Activated CD4-positive, CD25-positive, alpha-beta regulatory T cell treated with anti-CD3 and anti-CD28 coated beads, Interleukin-2, amount 50 U/mL, for 24 hours (primary cell): ENCODE measurements around the gene CECR2.
A peak's percentile ranks its signal among the peaks of the same experiment; 100 is the strongest.
"Not testable (repeated sequence)": the region's sequence is repeated elsewhere in the genome, so short reads cannot be mapped to it uniquely, and the experiment has no call there.

Experiments used
- ATAC-seq, 2 donors: fragments of 150-1000 bp; cut with Tn5 transposase; one replicate each; pipeline ENCODE4 v1.10.0; 2021; ENCODE audit warnings: mild to moderate bottlenecking in 1 of 2, moderate library complexity in 1 of 2

Gene CECR2

DNA sequence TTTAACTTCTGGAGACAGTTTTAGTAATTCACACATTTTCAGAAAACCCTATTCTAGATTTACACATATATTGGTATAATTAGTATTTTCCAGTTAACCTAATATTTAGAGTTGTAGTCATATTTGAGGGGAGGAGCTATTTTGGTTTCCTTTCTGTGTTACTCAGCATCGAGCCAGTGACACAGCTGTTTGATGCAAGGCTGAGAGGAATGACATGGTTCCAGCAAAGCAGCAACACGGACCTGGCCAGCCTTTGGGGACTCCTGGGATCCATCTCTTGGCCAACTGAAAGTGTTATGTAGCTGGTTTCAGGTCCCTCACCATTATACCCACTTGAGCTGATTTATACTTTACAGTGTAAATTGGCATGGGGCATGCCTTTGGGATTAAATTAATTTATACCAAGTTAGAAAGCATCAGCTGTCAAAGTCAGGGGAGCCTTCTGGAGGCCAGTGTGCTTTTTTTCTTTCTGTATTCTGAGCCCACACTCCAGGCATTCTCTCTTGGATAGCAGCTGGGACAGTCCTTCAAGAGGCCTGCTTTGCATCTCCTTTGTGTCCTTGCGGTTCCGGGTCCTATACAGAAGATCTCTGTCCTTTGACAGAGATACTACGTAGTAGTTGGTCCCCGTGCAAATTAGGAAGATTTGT lies 102.8 kb downstream of the CECR2 start:
- no peak for ATAC-seq

DNA sequence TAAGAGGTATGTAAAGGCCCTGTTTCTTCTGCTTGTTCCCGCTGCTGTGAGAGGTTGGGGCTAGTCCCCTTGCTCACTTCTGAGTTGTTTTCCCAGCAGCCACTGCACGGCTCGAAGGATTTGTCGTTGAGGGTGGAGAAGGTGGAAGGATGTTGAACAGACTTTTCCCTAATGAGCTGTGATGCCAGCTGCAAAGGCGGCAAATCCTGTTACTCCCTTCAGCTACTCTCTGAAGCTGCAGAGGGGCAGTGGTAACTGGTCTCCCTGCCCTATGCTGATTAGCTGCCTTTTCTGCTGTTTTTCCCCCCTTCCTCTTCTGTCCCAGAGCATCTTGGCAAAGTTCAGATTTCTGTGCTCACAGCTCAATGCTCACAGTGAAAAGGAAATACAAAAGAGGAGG lies 103.7 kb downstream of the CECR2 start:
- no peak for ATAC-seq

DNA sequence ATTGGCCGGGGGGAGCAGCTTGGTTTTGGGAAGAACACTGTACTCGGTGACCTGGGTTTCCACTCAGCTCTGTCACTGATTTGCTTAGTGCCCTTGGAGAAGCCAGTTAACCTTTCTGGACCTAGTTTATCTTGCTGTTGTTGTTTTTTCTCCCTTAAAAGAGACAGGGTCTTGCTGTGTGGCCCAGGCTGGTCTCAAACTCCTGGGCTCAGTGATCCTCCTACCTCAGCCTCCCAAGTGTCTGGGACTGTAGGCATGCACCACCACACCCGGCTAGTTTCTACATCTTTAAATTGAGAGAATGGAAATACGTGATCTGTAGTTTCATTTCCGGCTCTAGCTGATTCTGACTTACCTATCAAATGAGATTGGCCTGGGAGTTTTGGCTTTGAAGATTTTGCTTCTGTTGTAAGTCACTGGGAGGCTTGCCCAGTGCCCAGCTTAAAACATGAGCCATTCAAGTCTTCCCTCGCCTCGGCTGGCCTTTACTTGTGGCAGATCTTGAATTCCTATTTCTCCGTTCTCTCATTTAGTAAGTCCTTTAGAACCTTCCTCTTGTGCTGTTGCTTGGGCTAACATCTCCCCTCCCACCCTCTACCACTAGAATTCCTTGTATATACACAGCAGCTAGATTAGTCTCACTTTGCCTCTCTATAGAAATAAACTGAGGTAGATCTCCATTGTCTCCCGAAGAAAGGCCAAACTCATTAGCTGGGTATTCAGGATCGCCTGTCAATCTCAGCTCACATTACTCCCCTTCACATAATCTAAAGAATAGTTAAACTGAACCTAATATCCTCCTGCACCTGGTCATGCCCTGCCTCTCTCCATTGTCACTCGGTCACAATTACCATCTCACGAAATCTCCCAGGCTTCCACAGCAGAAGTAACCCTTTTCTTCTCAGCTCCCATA lies 106.3 kb downstream of the CECR2 start:
- no peak for ATAC-seq

DNA sequence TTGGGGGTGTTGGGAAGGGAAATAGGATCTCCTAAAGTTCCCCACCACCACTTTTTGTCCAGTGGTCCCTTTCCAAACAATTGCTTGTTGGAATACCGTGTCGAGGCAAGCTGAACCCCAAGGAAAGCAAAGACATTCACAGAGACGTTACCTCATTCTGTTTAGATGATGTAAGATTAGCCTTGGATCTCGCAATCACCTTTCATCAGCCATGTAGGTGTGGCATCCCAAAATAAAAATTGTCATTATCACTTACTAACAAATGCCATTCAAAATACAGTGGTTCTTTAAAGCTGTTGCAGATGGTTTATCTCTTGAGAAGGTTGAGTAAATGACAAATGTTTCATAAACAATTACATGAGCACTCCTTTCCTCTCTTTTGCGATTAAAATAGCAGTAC lies 107.6 kb downstream of the CECR2 start:
- no peak for ATAC-seq

DNA sequence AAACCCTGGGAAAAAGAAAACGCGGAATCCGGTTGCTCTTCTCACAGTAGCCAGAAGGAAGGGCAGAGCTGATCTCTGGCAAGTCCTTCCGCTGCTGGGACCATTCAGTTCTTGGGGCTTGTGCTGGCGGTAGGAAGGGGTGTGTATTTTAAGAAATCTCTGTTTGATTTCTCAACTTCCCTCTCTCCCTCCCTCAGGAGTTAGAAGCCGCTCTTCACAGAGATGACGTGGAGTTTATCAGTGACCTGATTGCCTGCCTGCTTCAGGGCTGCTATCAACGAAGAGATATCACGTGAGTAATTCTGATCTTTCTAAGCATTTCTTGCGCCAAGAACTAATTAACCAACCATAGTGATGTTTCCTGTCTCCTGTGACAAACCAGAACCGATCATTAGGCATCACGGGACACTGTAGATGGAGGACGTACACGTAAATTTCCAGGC lies 108.2 kb downstream of the CECR2 start:
- ATAC-seq: no peak

DNA sequence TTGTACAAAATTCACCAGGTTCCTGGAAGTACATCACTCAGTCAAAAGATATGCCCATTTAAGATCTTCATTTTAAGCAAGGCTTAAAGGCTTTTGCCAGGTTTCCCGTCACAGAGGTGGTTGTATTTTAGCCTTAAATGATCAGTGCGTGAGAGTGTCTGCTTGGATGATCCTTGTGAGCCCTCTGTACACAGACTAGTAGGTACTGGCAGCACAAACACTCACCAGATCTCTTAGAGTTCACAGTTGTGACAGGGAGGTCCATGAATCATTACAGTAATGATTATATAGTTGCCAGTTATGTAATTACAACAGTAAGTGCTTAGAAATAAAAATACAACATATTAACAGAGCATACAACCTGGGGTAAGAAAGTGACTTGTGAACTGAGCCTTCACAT lies 109.9 kb downstream of the CECR2 start:
- no peak for ATAC-seq

DNA sequence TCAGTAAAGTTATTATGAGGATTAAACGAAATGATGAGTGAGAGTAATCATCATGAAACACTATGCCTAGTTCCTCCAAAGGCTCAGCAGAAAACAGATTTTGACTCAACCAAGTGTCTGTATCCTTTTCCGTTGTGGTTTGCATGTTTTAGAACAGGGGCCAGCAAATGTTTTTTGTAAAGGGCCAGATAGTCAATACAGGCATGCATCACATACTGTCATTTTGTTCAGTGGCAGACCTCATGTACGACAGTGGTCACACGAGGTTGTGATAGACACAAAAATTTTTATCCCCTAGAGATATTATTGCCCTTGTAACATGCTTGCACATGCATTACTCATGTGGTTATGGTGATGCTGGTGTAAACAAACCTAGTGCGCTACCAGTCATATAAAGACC lies 112.2 kb downstream of the CECR2 start:
- peak in 1 of 2 donors; percentile 10 for ATAC-seq

DNA sequence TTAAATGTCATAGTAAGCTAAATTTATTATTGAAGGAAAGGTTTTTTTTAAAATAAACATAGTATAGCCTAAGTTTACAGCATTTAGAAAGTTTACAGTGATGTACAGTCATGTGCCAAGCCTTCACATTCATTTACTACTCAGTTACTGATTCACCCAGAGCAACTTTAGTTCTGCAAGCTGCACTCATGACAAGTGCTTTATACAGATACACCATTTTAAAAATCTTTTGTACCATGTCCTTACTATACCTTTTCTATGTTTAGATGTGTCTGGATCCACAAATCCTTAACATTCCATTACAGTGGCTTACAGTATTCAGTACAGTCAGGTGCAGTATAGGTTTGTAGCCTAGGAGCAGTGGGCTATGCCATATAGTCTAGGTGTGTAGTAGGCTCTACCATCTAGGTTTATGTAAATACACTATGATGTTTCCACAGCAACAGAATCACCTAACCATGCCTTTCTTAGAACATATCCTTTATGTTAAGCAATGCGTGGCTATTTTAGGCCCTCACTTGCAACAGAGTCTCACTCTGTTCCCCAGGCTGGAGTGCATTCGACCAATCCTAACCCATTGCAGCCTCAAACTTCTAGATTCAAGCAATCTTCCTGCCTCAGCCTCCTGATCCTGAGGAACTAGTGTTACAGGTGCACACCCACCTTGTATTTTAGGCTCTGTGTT lies 114.6 kb downstream of the CECR2 start:
- no peak for ATAC-seq

DNA sequence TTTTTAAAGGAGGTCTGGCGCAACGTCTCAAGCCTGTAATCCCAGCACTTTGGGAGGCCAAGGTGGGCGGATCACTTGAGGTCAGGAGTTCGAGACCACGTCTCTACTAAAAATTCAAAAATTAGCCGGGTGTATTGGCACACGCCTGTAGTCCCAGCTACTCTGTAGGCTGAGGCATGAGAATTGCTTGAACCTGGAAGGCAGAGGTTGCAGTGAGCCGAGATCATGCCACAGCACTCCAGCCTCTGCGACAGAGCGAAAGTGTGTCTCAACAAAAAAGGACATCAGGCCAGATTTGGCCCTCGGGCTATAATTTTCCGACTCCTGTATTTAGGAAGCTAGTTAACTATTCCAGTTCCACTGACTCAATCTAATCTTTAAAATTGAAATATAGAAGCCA lies 115.3 kb downstream of the CECR2 start:
- ATAC-seq: no peak

DNA sequence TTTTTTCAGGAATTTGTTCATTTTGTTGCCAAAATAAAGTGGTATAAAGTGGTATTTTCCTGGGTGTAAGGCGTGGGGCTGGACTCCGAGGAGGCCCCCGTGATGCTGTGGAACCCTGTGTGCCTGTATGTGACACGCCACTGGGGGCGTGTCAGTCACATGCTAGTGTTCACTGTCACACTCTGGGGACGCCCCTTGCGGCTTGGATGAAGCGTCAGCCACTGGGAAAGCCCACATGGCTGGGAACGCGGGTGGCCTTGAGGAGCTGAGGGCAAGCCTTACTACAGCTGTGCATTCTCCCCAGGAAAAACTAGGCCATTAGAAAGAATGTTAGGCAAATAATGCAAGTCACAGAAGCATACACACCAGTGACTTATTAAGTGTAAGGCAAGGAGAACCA lies 117.1 kb downstream of the CECR2 start:
- no peak for ATAC-seq

DNA sequence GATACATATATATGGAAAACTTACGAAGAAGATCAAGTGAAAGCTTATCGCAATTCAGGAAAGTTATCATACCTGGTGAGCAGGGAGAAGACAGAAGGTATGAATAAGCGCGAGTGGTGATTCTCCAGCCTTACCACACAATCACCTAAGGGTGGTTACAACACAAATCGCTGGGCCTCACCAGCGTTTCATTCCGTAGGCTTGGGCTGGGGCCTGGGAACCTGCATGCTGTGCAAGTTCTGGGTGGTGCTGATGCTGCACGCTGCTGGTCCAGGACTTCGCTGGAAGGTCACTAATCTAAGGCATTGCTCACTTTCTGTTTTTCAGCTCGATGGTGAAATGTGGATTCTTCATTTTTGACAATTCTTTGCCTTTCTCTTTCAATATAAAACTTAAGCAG lies 117.5 kb downstream of the CECR2 start:
- no peak for ATAC-seq

DNA sequence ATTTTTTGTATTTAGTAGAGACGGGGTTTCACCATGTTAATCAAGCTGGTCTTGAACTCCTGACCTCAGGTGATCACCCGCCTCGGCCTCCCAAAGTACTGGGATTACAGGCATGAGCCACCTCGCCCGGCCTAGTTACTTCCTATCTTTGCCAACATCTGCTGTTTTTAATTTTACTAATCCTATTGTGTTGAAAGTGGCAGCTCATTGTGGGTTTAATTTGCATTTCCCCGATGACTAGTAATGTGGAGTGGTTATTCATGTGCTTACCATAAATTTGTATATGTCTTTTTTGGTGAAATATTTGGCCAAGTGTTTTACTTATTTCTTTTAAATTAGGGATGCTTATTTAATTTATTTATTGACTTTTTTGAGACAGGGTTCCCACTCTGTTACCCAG lies 119.8 kb downstream of the CECR2 start:
- ATAC-seq: no peak

DNA sequence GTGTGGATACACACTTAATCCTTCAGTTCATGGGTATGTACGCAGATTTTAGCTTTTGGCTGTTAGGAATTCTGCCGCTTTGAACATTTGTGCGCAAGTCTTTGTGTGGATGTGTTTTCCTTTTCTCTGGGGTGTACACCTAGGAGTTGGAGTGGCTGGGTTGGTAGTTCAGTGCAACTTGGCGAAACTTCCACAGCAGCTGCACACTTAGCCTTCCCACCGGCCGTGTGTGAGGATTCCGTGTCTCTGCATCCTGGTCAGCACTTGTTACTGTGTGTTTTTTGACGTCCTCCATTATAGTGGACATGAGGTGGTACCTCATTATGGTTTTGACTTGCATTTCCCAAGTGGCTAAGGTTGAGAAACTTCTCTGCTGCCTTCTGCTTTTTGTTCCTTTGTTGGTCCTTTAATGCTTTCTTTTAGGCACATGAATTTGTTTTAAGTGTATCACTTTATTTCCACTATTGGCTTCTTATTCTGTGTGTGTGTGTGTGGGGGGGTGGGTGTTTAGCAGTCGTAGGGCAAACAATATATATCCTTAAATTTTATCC lies 121.9 kb downstream of the CECR2 start:
- ATAC-seq: no peak

DNA sequence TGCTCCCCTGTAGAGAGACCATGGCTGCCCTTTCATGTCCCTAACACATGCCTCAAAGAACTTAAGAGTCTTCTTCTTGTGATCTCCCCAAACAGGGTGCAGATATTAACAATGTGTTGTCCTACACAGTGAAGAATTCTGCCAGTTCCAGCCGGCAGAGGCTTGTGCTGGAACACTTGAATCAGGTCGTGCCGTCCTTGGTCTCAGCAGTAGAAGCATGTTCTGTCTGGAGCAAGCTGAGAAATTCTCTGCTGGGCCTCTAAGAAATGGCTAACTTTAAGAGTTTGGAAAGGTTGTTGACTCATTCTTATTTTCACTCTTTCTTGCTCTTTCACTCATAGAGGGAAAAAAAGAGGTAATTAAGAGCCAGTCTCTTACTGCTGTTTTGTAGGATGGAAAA lies 123.0 kb downstream of the CECR2 start:
- no peak for ATAC-seq

DNA sequence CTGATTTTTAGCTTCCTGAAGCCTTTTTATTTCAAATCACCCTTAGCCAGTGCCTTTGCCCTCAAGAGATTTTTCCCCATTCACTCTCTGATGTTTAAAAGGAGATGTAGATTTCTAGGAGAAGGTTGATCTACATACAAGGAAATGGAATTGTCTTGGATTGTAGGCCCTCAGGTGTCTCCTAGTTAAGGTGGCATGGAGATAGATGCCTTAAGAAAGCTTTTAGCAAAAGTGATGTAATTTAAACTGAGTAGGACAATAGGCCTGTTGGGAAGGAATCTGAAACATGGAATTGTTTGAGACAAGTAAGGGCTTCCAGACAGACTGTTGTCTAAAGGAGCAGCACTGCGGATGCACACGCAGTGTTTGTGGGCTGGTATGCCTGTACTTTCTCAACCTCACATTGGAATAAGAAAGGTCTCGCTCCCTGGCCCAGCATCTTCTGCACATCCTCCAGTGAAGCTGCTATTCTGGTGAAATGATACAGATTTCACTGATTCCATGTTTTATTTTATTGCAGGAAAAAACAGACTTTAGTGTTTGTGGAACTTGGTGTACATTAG lies 124.2 kb downstream of the CECR2 start:
- no peak for ATAC-seq

DNA sequence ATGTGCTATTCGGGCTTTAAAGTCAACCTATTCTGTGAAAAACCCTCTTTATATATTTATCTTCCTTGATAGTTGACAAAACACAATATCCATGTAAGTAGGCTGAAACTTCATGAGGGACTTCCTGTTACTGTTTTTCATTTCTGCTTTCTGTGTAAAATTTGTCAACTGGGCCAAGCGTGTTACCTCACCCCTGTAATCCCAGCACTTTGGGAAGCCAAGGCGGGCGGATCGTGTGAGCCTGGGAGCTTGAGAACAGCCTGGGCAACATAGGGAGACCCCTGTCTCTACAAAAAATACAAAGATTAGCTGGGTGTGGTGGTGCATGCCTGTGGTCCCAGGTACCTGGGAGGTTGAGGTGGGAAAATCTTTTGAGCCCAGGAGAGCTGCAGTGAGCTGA lies 127.6 kb downstream of the CECR2 start:
- no peak for ATAC-seq

DNA sequence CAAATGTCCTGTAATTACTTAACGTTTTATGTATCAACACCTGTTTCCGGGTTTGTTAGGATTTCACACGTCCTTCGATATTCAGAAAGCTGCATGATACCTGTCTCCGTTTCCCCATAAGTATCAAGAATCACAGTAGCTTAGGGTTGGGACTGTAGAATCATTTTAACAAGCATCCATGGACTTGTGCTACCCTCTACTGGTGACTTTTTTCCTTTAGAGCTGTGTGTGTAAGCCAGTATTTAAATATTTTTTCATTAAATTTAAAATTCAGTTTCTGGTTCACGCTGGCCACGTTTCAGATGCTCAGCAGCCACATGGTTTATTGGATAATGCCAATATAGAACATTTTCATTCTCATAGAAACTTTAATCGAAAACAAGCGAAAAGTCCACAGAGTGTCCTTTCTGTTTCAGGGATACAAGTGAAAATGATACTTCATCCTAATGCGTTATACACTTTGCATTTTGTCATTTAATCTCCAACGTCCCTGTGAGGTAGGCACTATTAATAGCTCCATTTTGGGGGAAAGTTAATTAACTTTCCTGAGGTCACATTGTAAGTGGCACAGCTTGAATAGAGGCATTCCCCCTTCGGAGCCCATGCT lies 132.5 kb downstream of the CECR2 start:
- ATAC-seq: peak; percentile 56 to 83

DNA sequence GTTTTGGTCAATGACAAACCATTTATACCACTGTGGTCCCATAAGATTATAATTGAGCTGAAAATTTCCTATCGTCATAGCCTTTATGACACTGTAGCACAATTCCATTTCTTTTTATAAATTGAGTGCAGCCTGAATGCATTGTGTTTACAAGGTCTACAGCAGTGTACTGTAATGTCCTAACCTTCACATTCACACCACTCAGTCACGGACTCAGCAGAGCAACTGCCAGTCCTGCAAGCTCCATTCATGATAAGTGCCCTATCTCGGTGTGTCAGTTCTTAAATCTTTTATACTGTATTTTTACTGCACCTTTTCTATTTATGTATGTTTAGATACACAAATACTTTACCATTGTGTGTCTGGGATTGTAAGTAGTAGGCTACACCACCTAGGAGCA lies 138.8 kb downstream of the CECR2 start:
- ATAC-seq: no peak

DNA sequence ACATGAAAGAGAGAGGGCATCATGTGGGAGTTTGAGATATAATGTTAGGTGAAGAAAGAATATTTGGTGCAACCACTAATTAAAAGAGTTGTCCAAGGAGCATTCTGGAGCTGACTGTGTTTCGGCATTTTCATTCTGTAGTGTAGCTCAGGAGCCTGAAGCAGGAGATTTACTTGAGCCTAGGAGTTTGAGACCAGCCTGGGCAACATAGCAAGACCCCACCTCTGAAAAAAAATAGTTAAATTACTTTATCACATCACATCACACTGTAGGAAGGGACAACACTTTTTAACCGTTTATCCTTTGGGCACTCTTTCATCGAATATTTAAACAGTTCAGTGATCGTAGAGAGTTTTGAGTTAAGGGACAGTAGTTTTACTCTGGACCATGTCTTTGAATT lies 143.7 kb downstream of the CECR2 start:
- no peak for ATAC-seq

DNA sequence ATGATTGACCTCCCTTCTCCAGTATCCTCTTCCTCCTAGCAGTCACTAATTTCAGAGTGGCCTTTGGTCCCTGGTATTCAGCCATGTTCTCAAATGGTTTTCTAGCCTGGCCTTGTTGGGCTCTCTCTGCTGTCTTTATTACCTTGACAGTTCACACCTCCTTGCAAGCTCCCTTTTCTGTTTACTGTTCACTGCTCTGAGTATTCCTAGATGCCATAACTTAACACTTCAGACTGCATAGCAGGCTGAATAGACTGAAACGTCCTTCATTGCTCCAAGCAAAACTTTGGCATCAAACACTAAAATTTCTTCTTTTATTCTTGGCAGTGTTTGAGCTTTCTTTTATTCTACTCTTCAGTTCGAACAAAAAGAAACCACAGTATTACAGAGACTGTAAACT lies 144.4 kb downstream of the CECR2 start:
- ATAC-seq: no peak

DNA sequence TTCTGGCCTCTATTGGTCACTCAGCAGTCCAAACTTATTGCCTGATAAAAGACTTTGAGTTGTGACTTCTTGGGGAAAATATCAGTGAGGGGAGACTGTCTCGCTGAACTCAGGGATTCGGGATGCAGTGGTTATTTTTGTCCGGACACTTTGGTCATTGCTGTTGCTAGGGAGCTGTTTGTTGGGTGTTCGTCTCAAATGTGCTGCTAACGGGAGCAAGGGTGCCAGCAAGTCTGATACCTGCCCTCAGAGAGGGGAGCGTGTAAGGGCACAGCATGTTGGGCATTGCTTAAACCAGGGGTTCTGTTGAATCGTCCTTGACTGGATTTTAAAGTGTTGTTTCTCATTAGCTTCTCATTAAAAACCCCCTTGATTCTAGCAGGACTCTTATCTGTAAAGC lies 144.8 kb downstream of the CECR2 start:
- no peak for ATAC-seq

DNA sequence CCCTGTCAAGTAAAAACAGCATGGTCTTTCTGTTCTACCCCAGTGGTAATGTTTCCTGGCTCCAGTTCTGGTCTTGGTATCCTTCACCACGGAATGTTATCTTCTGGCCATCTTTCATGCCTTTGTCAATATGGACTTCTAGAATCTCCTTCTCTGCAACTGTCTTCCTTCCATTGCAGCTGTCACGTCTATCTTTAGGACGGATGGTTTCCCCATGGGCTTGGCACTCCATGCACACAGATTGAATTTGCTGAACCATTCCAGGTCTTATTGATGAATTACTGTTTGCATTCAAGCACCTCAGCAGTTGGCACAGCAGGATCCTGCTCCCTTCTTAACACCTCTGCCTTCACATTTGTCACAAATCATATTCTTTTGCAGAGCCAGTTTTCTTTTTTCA lies 149.1 kb downstream of the CECR2 start:
- ATAC-seq: no peak

DNA sequence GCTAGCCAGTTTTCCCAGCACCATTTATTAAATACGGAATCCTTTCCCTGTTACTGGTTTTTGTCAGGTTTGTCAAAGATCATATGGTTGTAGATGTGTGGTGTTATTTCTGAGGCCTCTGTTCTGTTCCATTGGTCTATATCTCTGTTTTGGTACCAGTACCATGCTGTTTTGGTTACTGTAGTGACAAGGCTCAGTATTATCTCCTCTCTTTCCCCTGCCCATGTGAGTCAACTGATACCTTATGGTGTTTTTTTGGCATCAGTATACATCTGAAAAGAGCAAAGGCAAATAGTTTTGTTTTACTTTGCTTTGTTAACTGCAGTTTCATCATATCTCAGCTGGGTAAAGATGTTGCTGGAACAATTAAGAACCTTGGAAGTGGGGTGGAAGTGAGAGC lies 152.7 kb downstream of the CECR2 start:
- ATAC-seq: not testable (repeated sequence)
